ENCODE results near the gene SIGLEC8. TPM values are rescaled to one million over a fixed set of nuclear protein-coding genes. Genes with fewer than 3 reads are reported as not detected.
"Not testable (repeated sequence)": the region's sequence is repeated elsewhere in the genome, so short reads cannot be mapped to it uniquely, and the experiment has no call there.

Gene SIGLEC8
- total RNA-seq, 1 donor from 2014 or later, result not detected

DNA sequence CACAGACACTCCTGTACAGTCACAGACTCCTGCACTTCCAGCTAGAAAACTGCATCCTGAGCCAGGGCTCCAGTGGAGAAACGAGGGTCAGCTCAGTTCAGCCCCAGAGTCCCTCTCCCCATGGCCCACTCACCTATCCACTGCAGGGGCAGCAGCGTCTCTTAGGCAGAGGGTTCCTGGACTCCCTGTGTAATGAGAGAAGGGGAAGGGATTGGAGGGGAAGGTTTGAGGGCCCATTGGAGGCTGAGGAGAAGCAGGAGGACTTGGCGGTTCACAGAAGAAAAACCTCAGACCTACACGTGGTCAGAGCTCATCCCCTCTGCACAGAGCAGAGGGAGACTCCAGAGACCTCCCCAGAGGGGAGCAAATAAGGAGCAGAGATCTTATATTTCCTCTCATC, 10.9 kb upstream of the SIGLEC8 start:
- Mint-ChIP-seq H3K27ac (ENCODE audit: unreplicated experiment) (no peak overlapping the region), H3K27me3 (ENCODE audit: unreplicated experiment) (no peaks in the 10 kb centered on the region), H3K36me3 (ENCODE audit: unreplicated experiment) (no peaks in the 10 kb centered on the region), H3K4me3 (ENCODE audit: unreplicated experiment) (no peak overlapping the region), H3K4me1 (ENCODE audit: unreplicated experiment) (no peaks in the 10 kb centered on the region), H3K9me3 (ENCODE audit: unreplicated experiment) (peaks cover 5% of the 10 kb centered on the region)
- DNase-seq (ENCODE audit: extremely low spot score, unreplicated experiment), result no peak
- TF ChIP-seq, protein P1, sequence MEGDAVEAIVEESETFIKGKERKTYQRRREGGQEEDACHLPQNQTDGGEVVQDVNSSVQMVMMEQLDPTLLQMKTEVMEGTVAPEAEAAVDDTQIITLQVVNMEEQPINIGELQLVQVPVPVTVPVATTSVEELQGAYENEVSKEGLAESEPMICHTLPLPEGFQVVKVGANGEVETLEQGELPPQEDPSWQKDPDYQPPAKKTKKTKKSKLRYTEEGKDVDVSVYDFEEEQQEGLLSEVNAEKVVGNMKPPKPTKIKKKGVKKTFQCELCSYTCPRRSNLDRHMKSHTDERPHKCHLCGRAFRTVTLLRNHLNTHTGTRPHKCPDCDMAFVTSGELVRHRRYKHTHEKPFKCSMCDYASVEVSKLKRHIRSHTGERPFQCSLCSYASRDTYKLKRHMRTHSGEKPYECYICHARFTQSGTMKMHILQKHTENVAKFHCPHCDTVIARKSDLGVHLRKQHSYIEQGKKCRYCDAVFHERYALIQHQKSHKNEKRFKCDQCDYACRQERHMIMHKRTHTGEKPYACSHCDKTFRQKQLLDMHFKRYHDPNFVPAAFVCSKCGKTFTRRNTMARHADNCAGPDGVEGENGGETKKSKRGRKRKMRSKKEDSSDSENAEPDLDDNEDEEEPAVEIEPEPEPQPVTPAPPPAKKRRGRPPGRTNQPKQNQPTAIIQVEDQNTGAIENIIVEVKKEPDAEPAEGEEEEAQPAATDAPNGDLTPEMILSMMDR (IDR thresholded peaks at IDR 0.05), result no peak

DNA sequence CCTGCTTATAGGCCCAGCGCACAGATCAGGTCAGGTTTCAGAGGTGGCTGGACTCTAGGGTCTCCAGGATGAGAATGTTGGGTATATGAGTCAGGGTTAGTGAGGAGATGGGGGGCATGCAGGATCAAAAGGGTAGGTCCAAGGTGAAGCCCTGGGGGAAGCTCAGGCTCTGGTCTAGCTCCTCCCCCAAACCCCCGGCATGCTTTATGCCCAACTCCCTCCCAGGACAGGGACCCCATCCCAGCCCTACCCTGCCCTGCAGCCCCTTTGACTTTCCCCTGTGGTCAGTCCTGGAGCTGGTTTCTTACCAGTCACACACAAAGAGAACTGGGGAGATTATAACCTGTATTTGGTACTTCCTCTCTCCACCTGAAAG, 10.3 kb upstream of the SIGLEC8 start:
- no peaks in the 10 kb centered on the region for H3K4me1 Mint-ChIP-seq (ENCODE audit: unreplicated experiment)
- no peaks in the 10 kb centered on the region for H3K27me3 Mint-ChIP-seq (ENCODE audit: unreplicated experiment)
- H3K27ac Mint-ChIP-seq (ENCODE audit: unreplicated experiment), result no peak overlapping the region
- H3K4me3 Mint-ChIP-seq (ENCODE audit: unreplicated experiment), result no peak overlapping the region
- DNase-seq (ENCODE audit: extremely low spot score, unreplicated experiment), result no peak
- no peaks in the 10 kb centered on the region for H3K36me3 Mint-ChIP-seq (ENCODE audit: unreplicated experiment)
- TF ChIP-seq, protein P1 (IDR thresholded peaks at IDR 0.05), result no peak
- H3K9me3 Mint-ChIP-seq (ENCODE audit: unreplicated experiment), result peaks cover 5% of the 10 kb centered on the region

DNA sequence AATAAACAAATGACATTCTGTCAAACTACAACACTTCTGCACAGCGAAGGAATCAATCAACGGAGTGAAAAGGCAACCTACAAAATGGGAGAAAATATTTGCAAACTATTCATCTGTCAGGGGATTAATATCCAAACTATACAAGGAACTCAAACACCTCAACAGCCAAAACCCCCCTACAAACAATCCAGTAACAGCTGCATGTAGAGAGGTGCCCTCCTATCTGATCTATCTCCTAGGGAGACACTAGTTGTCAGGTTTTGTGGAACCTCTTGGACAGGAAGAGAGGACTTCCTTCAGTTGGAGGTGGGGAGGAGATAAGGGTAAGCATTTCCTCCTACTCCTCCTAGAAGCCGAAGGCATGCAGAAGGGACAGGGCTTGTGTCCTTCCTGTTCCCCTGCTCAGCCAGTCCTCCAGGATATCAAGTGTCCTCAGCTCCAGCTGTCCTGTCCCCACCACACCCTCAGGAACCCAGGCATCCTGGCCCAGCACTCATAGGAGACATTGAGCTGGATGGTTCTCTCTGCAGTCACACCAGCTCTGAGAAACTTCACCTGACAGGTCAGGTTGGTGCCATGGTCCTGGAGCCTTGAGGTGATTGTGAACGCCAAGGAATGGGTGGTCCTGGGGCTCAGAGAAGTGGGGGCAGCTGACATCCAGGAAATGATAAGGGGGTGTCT, 9.8 kb upstream of the SIGLEC8 start:
- Mint-ChIP-seq H3K4me1 (ENCODE audit: unreplicated experiment) (no peaks in the 10 kb centered on the region), H3K27ac (ENCODE audit: unreplicated experiment) (no peak overlapping the region), H3K4me3 (ENCODE audit: unreplicated experiment) (no peak overlapping the region), H3K36me3 (ENCODE audit: unreplicated experiment) (no peaks in the 10 kb centered on the region), H3K9me3 (ENCODE audit: unreplicated experiment) (peaks cover 5% of the 10 kb centered on the region), H3K27me3 (ENCODE audit: unreplicated experiment) (no peaks in the 10 kb centered on the region)
- DNase-seq (ENCODE audit: extremely low spot score, unreplicated experiment), result no peak
- TF ChIP-seq, protein P1 (IDR thresholded peaks at IDR 0.05), result no peak

DNA sequence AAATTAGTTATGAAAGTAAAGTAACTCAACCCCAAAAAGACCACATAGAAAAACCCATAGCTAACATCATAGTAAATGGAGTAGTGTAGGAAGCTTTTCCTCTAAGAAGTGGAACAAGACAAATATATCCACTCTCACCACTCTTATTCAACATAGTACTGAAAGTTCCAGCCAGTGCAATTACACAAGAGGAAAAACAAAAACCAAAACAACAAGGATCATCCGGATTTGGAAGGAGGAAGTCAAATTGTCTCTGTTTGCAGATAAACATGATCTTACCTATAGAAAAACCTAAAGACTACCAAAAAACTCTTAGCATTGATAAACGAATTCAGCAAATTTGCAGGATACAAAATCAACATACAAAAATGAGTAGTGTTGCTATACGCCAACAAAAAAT, 8.5 kb upstream of the SIGLEC8 start:
- H3K27ac Mint-ChIP-seq (ENCODE audit: unreplicated experiment), result no peak overlapping the region
- DNase-seq (ENCODE audit: extremely low spot score, unreplicated experiment), result no peak
- no peaks in the 10 kb centered on the region for H3K36me3 Mint-ChIP-seq (ENCODE audit: unreplicated experiment)

DNA sequence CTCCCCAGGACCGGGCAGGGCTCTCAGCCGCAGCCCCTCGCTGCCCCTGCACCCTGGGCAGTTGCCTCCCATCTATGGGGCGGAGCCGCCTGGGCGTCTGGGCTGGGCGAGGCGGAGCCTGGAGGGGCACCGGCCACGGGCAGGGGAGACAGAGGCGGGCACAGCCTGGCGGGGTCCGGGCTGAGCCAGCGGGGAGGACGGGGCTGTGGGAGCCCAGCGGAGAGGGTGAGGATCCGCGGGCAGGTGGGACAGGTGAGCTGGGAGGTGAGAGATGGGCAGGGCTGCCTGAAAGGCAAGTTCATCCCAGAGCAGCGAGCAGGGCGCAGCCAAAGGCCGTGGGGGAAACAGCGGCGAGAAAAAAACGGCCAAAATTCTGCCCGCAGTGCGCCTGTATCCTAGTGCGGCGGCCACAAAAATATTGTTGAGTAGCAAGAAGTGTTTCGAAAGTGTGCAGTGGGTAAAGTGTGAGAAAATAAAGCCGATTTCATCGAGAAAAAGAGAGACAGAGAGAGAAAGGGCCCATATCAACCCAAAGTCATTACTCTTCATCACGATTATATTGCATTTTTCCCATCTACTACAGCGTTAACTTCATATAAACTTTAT, 5.8 kb upstream of the SIGLEC8 start:
- H3K4me1 Mint-ChIP-seq (ENCODE audit: unreplicated experiment); DNase-seq (ENCODE audit: extremely low spot score, unreplicated experiment); H3K9me3 Mint-ChIP-seq (ENCODE audit: unreplicated experiment); H3K36me3 Mint-ChIP-seq (ENCODE audit: unreplicated experiment); H3K27me3 Mint-ChIP-seq (ENCODE audit: unreplicated experiment); H3K4me3 Mint-ChIP-seq (ENCODE audit: unreplicated experiment); H3K27ac Mint-ChIP-seq (ENCODE audit: unreplicated experiment): not testable (repeated sequence)

More for the DNA sequence above, 8.5 kb upstream of the SIGLEC8 start:
- Mint-ChIP-seq H3K4me1 (ENCODE audit: unreplicated experiment) (no peaks in the 10 kb centered on the region), H3K9me3 (ENCODE audit: unreplicated experiment) (peaks cover 5% of the 10 kb centered on the region), H3K27me3 (ENCODE audit: unreplicated experiment) (no peaks in the 10 kb centered on the region), H3K4me3 (ENCODE audit: unreplicated experiment) (no peak overlapping the region)
- TF ChIP-seq, protein P1 (IDR thresholded peaks at IDR 0.05), result no peak
